ENCODE results near the gene DIAPH3. TPM values are rescaled to one million over a fixed set of nuclear protein-coding genes. Genes with fewer than 3 reads are reported as not detected.
A peak's percentile ranks its signal among the peaks of the same experiment; 100 is the strongest.

Gene DIAPH3
- total RNA-seq, 2 experiments from 2014 or later: 24.9 to 34.7 TPM

GRCh38 chr13:60170414-60170813 lies 6.7 kb upstream of the DIAPH3 start:
- H3K4me1 Mint-ChIP-seq: peaks cover 4% of the 10 kb centered on the region
- H3K27me3 Mint-ChIP-seq: peaks cover 22% of the 10 kb centered on the region
- H3K27ac Mint-ChIP-seq: no peak overlapping the region
- CTCF ChIA-PET: no interaction called here
- H3K36me3 Mint-ChIP-seq: no peaks in the 10 kb centered on the region
- ATAC-seq (no peak), DNase-seq (no peak)
- no peak overlapping the region for H3K4me3 Mint-ChIP-seq
- no peaks in the 10 kb centered on the region for H3K9me3 Mint-ChIP-seq (ENCODE audit: low read depth)

- H3K36me3 Mint-ChIP-seq: no peaks in the 10 kb centered on the region
- no peak overlapping the region for H3K4me3 Mint-ChIP-seq
- CTCF ChIA-PET: no interaction called here
- H3K4me1 Mint-ChIP-seq: peaks cover 14% of the 10 kb centered on the region
- H3K27ac Mint-ChIP-seq: no peak overlapping the region
- peaks cover 20% of the 10 kb centered on the region for H3K27me3 Mint-ChIP-seq
- H3K9me3 Mint-ChIP-seq (ENCODE audit: low read depth): no peaks in the 10 kb centered on the region
- DNase-seq (no peak), ATAC-seq (no peak)
Measured at GRCh38 chr13:60169239-60170031, 5.7 kb upstream of the DIAPH3 start.

GRCh38 chr13:60167121-60167520 lies 3.4 kb upstream of the DIAPH3 start:
- CTCF ChIA-PET: no interaction called here
- peaks cover 25% of the 10 kb centered on the region for H3K4me1 Mint-ChIP-seq
- H3K9me3 Mint-ChIP-seq (ENCODE audit: low read depth): no peaks in the 10 kb centered on the region
- DNase-seq: no peak
- H3K4me3 Mint-ChIP-seq: no peak overlapping the region
- no peak for ATAC-seq
- peaks cover 13% of the 10 kb centered on the region for H3K27me3 Mint-ChIP-seq
- H3K27ac Mint-ChIP-seq: no peak overlapping the region
- H3K36me3 Mint-ChIP-seq: no peaks in the 10 kb centered on the region

- Mint-ChIP-seq H3K9me3 (ENCODE audit: low read depth) (peaks cover under 1% of the 10 kb centered on the region), H3K27ac (peak overlapping the region; percentile 4), H3K4me1 (peaks cover 35% of the 10 kb centered on the region), H3K27me3 (peaks cover 5% of the 10 kb centered on the region), H3K4me3 (peak overlapping the region; percentile 15), H3K36me3 (peaks cover 9% of the 10 kb centered on the region)
- ATAC-seq: no peak
- DNase-seq: no peak
- CTCF ChIA-PET: interaction anchor here (1.4 kb wide), 1 partner anchor 28 kb away, joined by 3 read pairs; no protein-coding TSS in a partner anchor
Measured at GRCh38 chr13:60165391-60166099, 1.8 kb upstream of the DIAPH3 start.

GRCh38 chr13:60164234-60164889 lies 634 bp upstream of the DIAPH3 start:
- no peaks in the 10 kb centered on the region for H3K27me3 Mint-ChIP-seq
- CTCF ChIA-PET: interaction anchor here (1.4 kb wide), 1 partner anchor 27 kb away, joined by 3 read pairs; no protein-coding TSS in a partner anchor
- peak overlapping the region; percentile 94 for H3K4me3 Mint-ChIP-seq
- ATAC-seq (peak; percentile 17), DNase-seq (no peak)
- peak overlapping the region; percentile 92 for H3K27ac Mint-ChIP-seq
- H3K4me1 Mint-ChIP-seq: peaks cover 35% of the 10 kb centered on the region
- H3K36me3 Mint-ChIP-seq: peaks cover 17% of the 10 kb centered on the region
- peaks cover 2% of the 10 kb centered on the region for H3K9me3 Mint-ChIP-seq (ENCODE audit: low read depth)

- H3K9me3 Mint-ChIP-seq (ENCODE audit: low read depth): peaks cover 2% of the 10 kb centered on the region
- peaks cover 39% of the 10 kb centered on the region for H3K4me1 Mint-ChIP-seq
- H3K27ac Mint-ChIP-seq: no peak overlapping the region
- H3K27me3 Mint-ChIP-seq: no peaks in the 10 kb centered on the region
- peaks cover 37% of the 10 kb centered on the region for H3K36me3 Mint-ChIP-seq
- DNase-seq: no peak
- CTCF ChIA-PET: interaction anchor here (1.1 kb wide), 1 partner anchor 269 kb away, joined by 3 read pairs; no protein-coding TSS in a partner anchor
- no peak for ATAC-seq
- peak overlapping the region; percentile 94 for H3K4me3 Mint-ChIP-seq
Measured at GRCh38 chr13:60162096-60162495, 1.6 kb downstream of the DIAPH3 start.

GRCh38 chr13:60158321-60158801 lies 5.4 kb downstream of the DIAPH3 start:
- Mint-ChIP-seq H3K4me1 (peaks cover 23% of the 10 kb centered on the region), H3K27me3 (no peaks in the 10 kb centered on the region), H3K36me3 (peaks cover 54% of the 10 kb centered on the region), H3K4me3 (no peak overlapping the region), H3K27ac (no peak overlapping the region), H3K9me3 (ENCODE audit: low read depth) (peaks cover 2% of the 10 kb centered on the region)
- CTCF ChIA-PET: no interaction called here
- ATAC-seq (no peak), DNase-seq (no peak)

- no peaks in the 10 kb centered on the region for H3K27me3 Mint-ChIP-seq
- H3K9me3 Mint-ChIP-seq (ENCODE audit: low read depth): peaks cover 2% of the 10 kb centered on the region
- peaks cover 48% of the 10 kb centered on the region for H3K36me3 Mint-ChIP-seq
- no peak overlapping the region for H3K27ac Mint-ChIP-seq
- no peak overlapping the region for H3K4me3 Mint-ChIP-seq
- peaks cover 12% of the 10 kb centered on the region for H3K4me1 Mint-ChIP-seq
- CTCF ChIA-PET: no interaction called here
- DNase-seq: no peak
- no peak for ATAC-seq
Measured at GRCh38 chr13:60155978-60156377, 7.8 kb downstream of the DIAPH3 start.

- Mint-ChIP-seq H3K9me3 (ENCODE audit: low read depth) (no peaks in the 10 kb centered on the region), H3K4me1 (peaks cover 13% of the 10 kb centered on the region), H3K36me3 (peaks cover 35% of the 10 kb centered on the region), H3K27ac (no peak overlapping the region), H3K27me3 (no peaks in the 10 kb centered on the region), H3K4me3 (no peak overlapping the region)
- ATAC-seq (no peak), DNase-seq (no peak)
- CTCF ChIA-PET: interaction anchor here (0.7 kb wide), 1 partner anchor 181 kb away, joined by 3 read pairs; no protein-coding TSS in a partner anchor
Measured at GRCh38 chr13:60152904-60153303, 10.8 kb downstream of the DIAPH3 start.

GRCh38 chr13:60152114-60152513 lies 11.6 kb downstream of the DIAPH3 start:
- H3K36me3 Mint-ChIP-seq: peaks cover 29% of the 10 kb centered on the region
- peaks cover 11% of the 10 kb centered on the region for H3K4me1 Mint-ChIP-seq
- H3K27me3 Mint-ChIP-seq: no peaks in the 10 kb centered on the region
- ATAC-seq (no peak), DNase-seq (no peak)
- H3K4me3 Mint-ChIP-seq: no peak overlapping the region
- H3K9me3 Mint-ChIP-seq (ENCODE audit: low read depth): no peaks in the 10 kb centered on the region
- H3K27ac Mint-ChIP-seq: no peak overlapping the region
- CTCF ChIA-PET: interaction anchor here (0.7 kb wide), 1 partner anchor 180 kb away, joined by 3 read pairs; no protein-coding TSS in a partner anchor

GRCh38 chr13:60150538-60150937 lies 13.2 kb downstream of the DIAPH3 start:
- Mint-ChIP-seq H3K9me3 (ENCODE audit: low read depth) (no peaks in the 10 kb centered on the region), H3K36me3 (peaks cover 20% of the 10 kb centered on the region), H3K27me3 (no peaks in the 10 kb centered on the region), H3K4me1 (peaks cover 11% of the 10 kb centered on the region), H3K27ac (no peak overlapping the region), H3K4me3 (no peak overlapping the region)
- DNase-seq: no peak
- CTCF ChIA-PET: no interaction called here
- ATAC-seq: no peak

GRCh38 chr13:60148918-60149317 lies 14.8 kb downstream of the DIAPH3 start:
- no peak for DNase-seq
- H3K4me1 Mint-ChIP-seq: peaks cover 11% of the 10 kb centered on the region
- H3K9me3 Mint-ChIP-seq (ENCODE audit: low read depth): no peaks in the 10 kb centered on the region
- H3K4me3 Mint-ChIP-seq: no peak overlapping the region
- H3K27me3 Mint-ChIP-seq: no peaks in the 10 kb centered on the region
- CTCF ChIA-PET: no interaction called here
- ATAC-seq: no peak
- H3K27ac Mint-ChIP-seq: no peak overlapping the region
- H3K36me3 Mint-ChIP-seq: peaks cover 14% of the 10 kb centered on the region

- H3K27ac Mint-ChIP-seq: no peak overlapping the region
- H3K27me3 Mint-ChIP-seq: no peaks in the 10 kb centered on the region
- no peak for ATAC-seq
- no peaks in the 10 kb centered on the region for H3K9me3 Mint-ChIP-seq (ENCODE audit: low read depth)
- H3K4me1 Mint-ChIP-seq: peaks cover 7% of the 10 kb centered on the region
- DNase-seq: no peak
- CTCF ChIA-PET: no interaction called here
- H3K4me3 Mint-ChIP-seq: no peak overlapping the region
- H3K36me3 Mint-ChIP-seq: peaks cover 14% of the 10 kb centered on the region
Measured at GRCh38 chr13:60147361-60147760, 16.4 kb downstream of the DIAPH3 start.
